Measurements from ENCODE around the gene KRT10. TPM values are rescaled to one million over a fixed set of nuclear protein-coding genes. Genes with fewer than 3 reads are reported as not detected.

KRT10 gene
- polyA plus RNA-seq, 1 of the 3 experiments (the other 2 are of a cell fraction) = 31.6 TPM

- TF ChIP-seq SIN3A (IDR thresholded peaks at IDR 0.05; ENCODE audit: borderline replicate concordance, low read depth, low read length) = no peak
- no peak for TF ChIP-seq MAX (IDR thresholded peaks at IDR 0.05; ENCODE audit: low read depth)
- TF ChIP-seq MXI1 (IDR thresholded peaks at IDR 0.05; ENCODE audit: low read depth, low read length) = no peak
- no peak for TF ChIP-seq TCF12 (IDR thresholded peaks at IDR 0.05)
These were observed 16.8 kb upstream of the KRT10 start (continued) for GRCh38 chr17:40839194-40839593.

- 86% methylated on average over 4 of the region's 4 CpGs for WGBS (ENCODE audit: low lambda C conversion rate)
- no peak overlapping the region for H2AFZ ChIP-seq (ENCODE audit: low read depth)
- POLR2A ChIA-PET = no interaction called here
- TF ChIP-seq IRF3 (IDR thresholded peaks at IDR 0.05; ENCODE audit: low read depth, low read length) (no peak), ZBTB33 (IDR thresholded peaks at IDR 0.05; ENCODE audit: borderline replicate concordance, low read depth) (no peak), FOXJ3 (CRISPR knock-in tag; IDR thresholded peaks at IDR 0.05) (no peak), EZH2phosphoT487 (IDR thresholded peaks at IDR 0.05; ENCODE audit: borderline replicate concordance, low read depth) (no peak), YY1 (IDR thresholded peaks at IDR 0.05; ENCODE audit: low read depth) (no peak), TEAD4 (IDR thresholded peaks at IDR 0.05; ENCODE audit: borderline replicate concordance, insufficient read depth) (no peak), RXRA (IDR thresholded peaks at IDR 0.05; ENCODE audit: borderline replicate concordance, low read depth) (no peak), FOXM1 (IDR thresholded peaks at IDR 0.05; ENCODE audit: low read depth) (no peak), MAX (IDR thresholded peaks at IDR 0.05; ENCODE audit: low read depth) (no peak), TAF1 (IDR thresholded peaks at IDR 0.05; ENCODE audit: borderline replicate concordance, low read depth, low read length) (no peak), FOSL2 (IDR thresholded peaks at IDR 0.05; ENCODE audit: borderline replicate concordance, low read depth) (no peak), MXI1 (IDR thresholded peaks at IDR 0.05; ENCODE audit: low read depth, low read length) (no peak), USF1 (IDR thresholded peaks at IDR 0.05; ENCODE audit: borderline replicate concordance, low read depth) (no peak), CTCF (IDR thresholded peaks at IDR 0.05) (no peak), CHD2 (IDR thresholded peaks at IDR 0.05; ENCODE audit: low read length, partially characterized antibody) (no peak), SIN3A (IDR thresholded peaks at IDR 0.05; ENCODE audit: borderline replicate concordance, low read depth, low read length) (no peak), GABPA (IDR thresholded peaks at IDR 0.05; ENCODE audit: low read depth) (no peak), PBX3 (IDR thresholded peaks at IDR 0.05) (no peak), REST (IDR thresholded peaks at IDR 0.05; ENCODE audit: low read depth, low read length) (no peak)
These were observed 13.6 kb upstream of the KRT10 start for GRCh38 chr17:40836020-40836419.

More at GRCh38 chr17:40836020-40836419, 13.6 kb upstream of the KRT10 start:
- Histone ChIP-seq H4K20me1 (ENCODE audit: insufficient read depth) (no peaks in the 10 kb centered on the region), H3K36me3 (replicated peaks in 1 of 2; ENCODE audit: control insufficient read depth in 1 of 2, insufficient read depth in 2 of 2, low read length in 1 of 2) (peaks cover 0 to 5% of the 10 kb centered on the region in 2 experiments), H3K9me2 (no peaks in the 10 kb centered on the region), H3K4me3 (ENCODE audit: low read depth in 2 of 2, low read length in 1 of 2) (no peak overlapping the region), H3K4me2 (no peak overlapping the region), H3K9ac (no peak overlapping the region), H3K9me3 (no peaks in the 10 kb centered on the region), H3K27me3 (ENCODE audit: insufficient read depth) (peaks cover 4% of the 10 kb centered on the region; the same call in 1 of the 2 replicates), H3K4me1 (ENCODE audit: control insufficient read depth in 1 of 2, insufficient read depth in 2 of 2, low read depth in 1 of 2, low read length in 1 of 2) (no peaks in the 10 kb centered on the region), H3K79me2 (ENCODE audit: insufficient read depth) (no peaks in the 10 kb centered on the region), H3K27ac (ENCODE audit: low read depth in 2 of 2, low read length in 1 of 2) (no peak overlapping the region), H3F3A (replicated peaks; ENCODE audit: insufficient read depth) (no peaks in the 10 kb centered on the region)
- DNase-seq = no peak
- CTCF ChIA-PET = no interaction called here

All from SK-N-SH (cell line).